Measurements from ENCODE around the gene ELP1.
"Not testable (repeated sequence)": the region's sequence is repeated elsewhere in the genome, so short reads cannot be mapped to it uniquely, and the experiment has no call there.

The ELP1 gene

GRCh38 chr9:108921200-108921599 lies 12.7 kb downstream of the ELP1 start:
- DNase-seq, result no peak

DNA sequence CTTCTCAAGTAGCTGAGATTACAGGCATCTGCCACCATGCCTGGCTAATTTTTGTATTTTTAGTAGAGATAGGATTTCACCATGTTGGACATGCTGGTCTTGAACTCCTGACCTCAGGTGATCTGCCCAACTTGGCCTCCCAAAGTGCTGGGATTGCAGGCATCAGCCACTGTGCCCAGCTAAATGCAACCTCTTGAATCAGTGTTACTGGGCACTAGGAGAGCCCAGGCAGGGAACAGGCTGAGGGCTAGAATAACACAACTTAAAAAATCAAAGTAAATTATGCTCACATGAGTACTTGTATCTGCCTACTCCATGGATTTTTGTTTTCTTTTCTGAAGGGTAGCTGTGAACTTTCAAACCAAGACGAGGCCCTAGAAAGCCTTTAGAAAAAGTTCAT lies 13.5 kb downstream of the ELP1 start:
- not testable (repeated sequence) for DNase-seq

- DNase-seq, result no peak
These were observed 14.4 kb downstream of the ELP1 start for GRCh38 chr9:108919517-108919916.

GRCh38 chr9:108913391-108913790 lies 20.5 kb downstream of the ELP1 start:
- DNase-seq, result peak; percentile 59 to 65

DNA sequence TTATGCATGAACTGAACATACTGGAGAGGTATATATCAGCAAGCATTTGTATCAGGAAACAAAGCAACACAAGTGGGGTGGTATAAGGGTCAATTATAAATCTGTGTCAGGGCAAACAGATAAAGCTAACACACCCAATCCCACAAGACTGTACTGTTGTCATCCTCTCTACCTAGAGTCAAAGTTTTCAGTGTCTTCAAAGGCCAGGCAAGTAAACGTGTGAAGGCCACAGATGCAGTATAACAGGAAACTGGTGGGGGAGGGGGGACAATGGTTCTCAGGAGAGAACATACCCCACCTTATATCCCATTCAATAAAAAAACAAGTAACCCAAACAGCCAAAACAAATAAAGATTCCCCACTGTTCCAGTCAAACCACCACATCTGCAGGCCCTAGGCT lies 22.1 kb downstream of the ELP1 start:
- no peak for DNase-seq

GRCh38 chr9:108910914-108911313 lies 23.0 kb downstream of the ELP1 start:
- no peak for DNase-seq

- no peak for DNase-seq
These were observed 23.5 kb downstream of the ELP1 start for GRCh38 chr9:108910402-108910801.

DNA sequence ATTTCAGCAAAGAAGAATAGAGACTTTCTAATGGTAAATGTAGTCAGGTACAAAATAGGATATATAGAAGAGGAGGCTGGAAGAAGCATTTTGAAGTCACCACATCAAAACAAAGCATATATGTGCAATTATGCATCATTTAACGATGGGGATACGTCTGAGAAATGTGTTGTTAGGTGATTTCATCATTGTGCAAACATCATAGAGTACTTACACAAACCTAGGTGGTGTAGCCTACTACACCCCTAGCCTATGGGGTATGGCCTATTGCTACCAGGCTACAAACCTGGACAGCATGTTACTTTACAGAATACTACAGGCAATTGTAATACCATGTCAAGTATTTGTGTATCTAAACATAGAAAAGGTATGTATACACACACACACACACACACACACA lies 28.4 kb downstream of the ELP1 start:
- DNase-seq, result no peak

- no peak for DNase-seq
These were observed 29.8 kb downstream of the ELP1 start for GRCh38 chr9:108904161-108904560.

DNA sequence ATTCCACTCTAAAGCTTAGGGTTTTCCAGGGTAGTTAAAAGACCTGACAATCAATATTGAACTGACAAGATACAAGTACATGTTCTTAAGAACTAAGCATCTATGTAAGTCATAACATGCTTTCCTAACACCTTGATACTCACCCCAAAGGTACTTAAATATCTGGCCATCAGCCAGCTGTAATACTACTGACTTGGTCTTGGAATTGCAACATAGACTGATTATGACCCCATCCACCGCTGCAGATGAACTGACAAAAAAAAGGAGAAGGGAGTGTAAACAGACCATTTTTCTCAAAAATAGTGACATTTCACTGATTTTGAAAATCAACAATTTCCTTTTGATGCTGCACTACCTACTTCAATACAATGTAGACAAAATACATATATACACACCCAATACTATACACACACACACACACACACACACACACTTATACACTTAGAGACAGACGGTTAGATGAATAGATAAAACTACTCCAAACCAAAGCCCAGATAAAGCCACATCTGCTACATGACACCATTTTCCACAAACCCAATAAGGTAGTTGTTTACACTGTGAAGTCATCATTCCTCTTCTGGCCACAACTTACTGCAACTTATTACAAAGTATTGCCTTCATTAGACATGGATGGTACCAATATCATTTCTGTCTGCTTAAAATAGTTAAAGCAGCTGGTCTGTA lies 30.4 kb downstream of the ELP1 start:
- no peak for DNase-seq

- DNase-seq, result no peak
These were observed 33.7 kb downstream of the ELP1 start for GRCh38 chr9:108900176-108900575.

DNA sequence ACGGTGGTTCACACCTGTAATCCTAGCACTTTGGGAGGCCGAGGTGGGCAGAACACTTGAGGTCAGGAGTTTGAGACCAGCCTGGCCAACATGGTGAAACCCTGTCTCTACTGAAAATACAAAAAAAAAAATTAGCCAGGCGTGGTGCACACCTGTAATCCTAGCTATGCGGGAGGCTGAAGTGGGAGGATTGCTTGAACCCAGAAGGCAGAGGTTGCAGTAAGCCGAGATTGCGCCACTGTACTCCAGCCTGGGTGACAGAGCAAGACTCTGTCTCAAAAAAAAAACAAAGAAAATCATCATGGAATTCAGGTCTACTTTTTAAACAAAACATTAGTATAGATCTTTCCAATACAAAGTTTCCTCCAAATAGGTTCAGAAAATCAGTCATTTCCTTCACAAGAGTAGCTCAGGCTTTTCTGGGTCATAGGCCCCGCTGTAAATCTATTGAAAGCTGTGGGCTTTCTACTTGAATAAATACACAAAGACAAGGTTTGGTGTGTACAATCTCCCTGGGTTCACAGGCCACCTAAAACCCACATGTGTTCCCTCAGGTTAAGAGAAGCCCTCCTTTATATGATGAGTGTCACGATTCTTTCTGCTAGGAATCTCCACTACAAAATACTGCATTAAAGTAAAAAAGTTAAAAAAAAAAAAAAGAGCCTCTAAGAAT lies 34.8 kb downstream of the ELP1 start:
- DNase-seq, result not testable (repeated sequence)

DNA sequence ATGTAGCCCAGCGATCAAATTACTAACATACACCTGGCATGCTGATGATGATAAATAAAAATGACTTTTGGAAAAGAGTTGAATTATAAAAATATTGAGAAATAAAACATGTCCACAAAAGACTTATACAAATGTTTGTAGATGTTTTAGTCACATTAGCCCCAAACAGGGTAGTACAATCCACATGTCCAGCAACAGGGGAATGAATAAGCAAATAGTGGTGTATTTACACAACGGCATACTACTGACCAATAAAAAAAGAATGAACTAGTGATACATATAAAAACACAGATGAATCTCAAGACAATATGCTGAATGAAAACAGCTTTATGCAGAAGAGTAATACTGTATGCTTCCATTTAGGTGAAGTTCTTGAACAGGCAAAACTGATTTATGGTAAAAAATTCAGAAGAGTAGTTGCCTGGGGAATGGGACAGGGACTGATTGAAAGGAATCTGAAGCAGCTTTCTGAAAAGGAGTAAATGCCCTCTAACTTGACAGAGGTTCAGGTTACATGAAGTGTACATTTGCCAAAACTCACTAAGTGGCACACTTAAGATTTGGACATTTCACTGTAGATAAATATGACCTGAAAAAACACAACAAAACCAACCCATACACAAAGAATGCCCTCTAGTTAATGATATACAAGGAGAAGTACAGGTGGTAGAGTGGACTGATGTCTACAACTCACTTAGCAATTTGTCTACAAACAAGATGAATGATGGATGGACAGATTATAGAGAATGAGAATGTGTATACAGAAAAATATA lies 36.4 kb downstream of the ELP1 start:
- no peak for DNase-seq

- no peak for DNase-seq
These were observed 39.5 kb downstream of the ELP1 start for GRCh38 chr9:108894225-108894997.

DNA sequence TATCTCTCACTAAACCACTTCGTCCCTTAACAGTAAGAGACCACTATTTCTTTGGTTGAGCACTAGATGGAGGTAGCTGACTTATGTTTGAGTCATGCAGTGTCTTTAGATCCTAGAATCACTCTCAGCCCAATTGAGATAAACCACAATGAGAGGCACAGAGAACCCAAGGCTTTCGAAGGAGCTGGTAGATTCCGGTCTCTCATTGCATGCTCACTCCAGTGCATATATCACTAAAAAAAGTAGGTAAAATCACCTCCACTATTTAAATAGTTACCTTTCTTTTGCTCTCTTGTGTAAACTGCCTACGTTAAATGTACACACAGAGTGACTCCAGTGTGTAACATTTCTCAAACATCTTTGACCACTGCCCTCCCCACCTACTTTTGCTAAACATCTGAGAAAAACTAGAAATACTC lies 44.3 kb downstream of the ELP1 start:
- peak in 1 of 2 experiments; percentile 2 for DNase-seq

- DNase-seq, result not testable (repeated sequence)
These were observed 47.2 kb downstream of the ELP1 start for GRCh38 chr9:108886594-108887271.

- no peak for DNase-seq
These were observed 48.1 kb downstream of the ELP1 start for GRCh38 chr9:108885643-108886348.

DNA sequence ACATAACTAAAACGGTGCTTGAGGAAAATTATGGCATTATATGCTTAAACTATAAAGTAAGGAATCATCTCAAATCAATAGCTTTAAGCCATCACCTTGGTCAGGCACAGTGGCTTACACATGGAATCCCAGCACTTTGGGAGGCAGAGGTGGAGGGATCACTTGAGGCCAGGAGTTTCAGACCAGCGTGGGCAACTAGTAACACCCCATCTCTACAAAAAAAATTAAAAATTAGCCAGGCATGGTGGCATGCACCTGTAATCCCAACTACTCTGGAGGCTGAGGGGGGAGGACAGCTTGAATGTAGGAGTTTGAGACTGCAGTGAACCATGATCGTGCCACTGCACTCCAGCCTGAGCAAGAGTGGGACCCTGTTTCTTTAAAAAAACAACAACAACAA lies 49.2 kb downstream of the ELP1 start:
- no peak for DNase-seq

DNA sequence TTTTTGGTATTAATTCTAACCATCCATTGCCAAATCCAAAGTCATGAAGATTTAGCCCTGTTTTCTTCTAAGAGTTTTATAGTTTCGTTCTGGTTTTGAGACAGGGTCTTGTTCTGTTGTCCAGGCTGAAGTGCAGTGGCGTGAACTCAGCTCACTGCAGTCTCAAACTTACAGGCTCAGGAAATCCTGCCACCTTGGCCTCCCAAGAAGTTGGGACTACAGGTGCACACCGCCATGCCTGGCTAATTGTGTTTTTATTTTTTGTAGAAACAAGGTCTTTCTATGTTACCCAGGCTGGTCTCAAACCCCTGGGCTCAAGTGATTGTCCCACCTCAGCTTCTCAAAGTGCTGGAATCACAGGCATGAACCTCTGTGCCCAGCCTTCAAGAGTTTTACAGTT lies 50.8 kb downstream of the ELP1 start:
- no peak for DNase-seq

- no peak for DNase-seq
These were observed 51.7 kb downstream of the ELP1 start for GRCh38 chr9:108882052-108882888.

DNA sequence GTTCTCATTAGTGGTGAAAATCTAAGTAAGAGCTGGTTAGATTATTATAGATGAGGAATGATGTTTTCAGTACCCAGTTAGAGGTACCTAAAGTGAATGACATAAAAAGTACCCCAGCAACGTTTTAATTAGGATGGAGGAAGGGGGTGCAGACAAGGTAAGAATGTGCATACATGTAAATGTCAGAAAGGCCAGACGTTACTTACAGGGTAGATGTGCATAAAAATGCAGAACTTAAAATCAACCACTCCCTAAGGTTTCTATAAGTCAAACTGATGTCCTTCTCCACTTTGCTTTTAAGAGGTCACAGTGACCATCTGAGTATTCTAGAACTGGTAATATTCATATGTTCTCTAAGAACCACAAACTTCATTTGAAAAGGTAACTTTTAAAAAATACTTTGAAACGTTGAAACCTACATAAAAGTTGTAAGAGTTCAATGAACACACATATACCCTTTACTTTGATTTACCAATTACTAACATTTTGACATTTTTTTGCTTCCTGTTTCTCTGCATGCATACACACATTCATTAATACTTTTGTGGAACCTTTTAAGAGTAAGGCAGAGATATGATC lies 53.1 kb downstream of the ELP1 start:
- DNase-seq, result no peak
